GM04504 (cell line): ENCODE measurements around the gene FTH1.
"Not testable (repeated sequence)": the region's sequence is repeated elsewhere in the genome, so short reads cannot be mapped to it uniquely, and the experiment has no call there.

Experiments
- DNase-seq: peaks from one replicate; pipeline ENCODE4 v3.0.0-alpha.2; 2012; ENCODE audit warnings: low read depth

FTH1 gene

DNA sequence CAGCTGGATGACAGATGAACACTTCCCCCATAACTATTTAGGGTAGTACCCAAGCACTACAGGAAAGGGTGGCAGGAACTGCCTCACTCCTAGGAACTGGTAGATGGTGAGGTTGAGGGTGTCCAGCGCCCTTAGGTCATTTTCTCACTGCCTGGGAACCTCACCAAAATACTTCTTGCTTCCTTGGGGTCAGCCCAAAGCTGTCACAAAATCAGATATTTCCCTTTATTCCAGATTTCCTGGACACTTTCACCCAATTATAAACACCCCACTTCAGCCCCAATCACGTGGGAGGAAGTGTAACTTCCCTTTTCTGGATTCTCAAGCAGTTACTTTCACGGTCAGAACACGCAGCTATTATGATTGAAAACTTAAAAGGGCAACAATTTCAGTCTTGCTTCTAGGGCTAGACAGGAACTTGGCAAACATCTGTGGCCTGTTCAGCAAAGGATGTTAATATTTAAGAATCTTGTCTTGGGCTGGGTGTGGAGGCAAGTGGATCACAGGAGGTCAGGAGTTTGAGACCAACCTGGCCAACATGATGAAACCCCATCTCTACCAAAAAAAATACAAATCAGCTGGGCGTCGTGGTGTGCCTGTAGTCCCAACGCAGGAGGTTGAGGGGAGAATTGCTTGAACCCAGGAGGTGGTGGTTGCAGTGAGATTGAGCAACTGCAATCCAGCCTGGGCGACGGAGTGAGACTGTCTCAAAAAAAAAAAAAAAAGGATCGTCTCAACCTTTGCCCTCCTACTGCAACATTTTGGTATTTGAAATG, 4.0 kb downstream of the FTH1 start:
- no peak for DNase-seq

DNA sequence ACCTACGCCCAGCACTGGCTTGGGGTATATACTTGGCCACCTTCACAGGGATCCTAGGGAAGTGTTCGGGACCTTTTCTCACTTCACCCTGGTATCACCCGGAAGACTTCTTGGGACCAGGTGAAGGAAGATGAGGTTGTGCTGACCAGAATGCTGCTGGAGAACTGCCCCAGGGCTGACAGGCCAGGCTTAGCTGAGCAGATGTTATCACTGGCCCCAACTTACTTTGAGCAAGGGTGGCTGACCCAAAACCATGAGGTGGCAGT, 4.5 kb downstream of the FTH1 start:
- DNase-seq, result no peak

DNA sequence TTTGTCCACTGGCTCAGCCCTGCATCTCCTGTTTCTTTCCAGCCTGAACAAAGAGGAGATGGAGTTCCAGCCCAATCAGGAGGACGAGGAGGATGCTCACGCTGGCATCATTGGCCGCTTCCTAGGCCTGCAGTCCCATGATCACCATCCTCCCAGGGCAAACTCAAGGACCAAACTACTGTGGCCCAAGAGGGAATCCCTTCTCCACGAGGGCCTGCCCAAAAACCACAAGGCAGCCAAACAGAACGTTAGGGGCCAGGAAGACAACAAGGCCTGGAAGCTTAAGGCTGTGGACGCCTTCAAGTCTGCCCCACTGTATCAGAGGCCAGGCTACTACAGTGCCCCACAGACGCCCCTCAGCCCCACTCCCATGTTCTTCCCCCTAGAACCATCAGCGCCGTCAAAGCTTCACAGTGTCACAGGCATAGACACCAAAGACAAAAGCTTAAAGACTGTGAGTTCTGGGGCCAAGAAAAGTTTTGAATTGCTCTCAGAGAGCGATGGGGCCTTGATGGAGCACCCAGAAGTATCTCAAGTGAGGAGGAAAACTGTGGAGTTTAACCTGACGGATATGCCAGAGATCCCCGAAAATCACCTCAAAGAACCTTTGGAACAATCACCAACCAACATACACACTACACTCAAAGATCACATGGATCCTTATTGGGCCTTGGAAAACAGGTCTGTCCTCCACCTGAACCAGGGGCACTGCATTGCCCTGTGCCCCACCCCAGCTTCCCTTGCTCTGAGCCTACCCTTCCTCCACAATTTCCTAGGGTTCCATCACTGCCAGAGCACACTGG, 5.0 kb downstream of the FTH1 start:
- DNase-seq, result no peak

DNA sequence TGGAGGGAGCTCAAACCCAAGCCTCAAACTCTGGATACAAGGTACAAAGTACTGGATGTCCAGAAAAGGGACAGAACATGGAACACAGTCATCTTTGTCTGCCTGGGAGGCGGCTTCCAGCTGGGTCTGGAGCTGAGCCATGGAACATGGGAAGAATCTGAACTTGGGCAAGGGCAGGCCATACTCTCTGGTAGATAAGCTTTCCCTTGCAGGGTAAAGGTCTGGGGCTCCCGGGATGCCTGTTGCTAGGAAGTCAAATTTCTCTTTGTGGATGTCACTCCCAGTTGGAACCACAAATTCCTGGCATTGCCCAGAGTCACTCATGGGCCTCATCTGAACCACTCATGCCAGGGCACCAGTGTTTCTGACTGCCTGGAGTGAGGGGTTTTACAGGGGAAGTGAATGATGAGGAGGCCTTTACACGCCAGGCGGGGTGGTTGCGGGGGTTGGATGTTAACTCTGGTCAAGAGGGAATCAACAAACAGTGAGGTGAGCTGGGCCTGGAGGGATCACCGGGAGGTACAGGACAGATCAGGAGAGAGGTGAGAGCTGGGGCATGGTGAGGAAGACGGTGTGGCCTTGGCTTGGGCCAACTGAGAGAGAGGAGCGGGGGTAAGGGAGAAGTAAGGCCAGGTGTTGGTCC, 5.7 kb downstream of the FTH1 start:
- no peak for DNase-seq

DNA sequence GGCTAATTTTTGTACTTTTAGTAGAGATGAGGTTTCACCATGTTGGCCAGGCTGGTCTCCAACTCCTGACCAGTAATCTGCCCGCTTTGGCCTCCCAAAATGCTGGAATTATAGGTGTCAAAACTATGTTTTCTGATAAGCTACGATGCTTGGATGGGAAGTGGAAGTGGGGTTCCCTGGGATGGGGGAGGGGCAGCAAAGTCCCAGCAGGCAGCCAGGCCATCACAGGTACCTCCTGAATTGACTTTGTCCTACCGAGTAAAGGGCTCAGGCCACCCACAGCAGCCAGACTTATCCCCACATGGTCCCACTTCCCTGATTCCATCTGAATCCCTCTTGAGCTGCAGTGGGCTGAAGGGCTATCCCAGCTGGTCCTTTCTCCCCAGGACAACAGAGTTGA, 6.9 kb downstream of the FTH1 start:
- no peak for DNase-seq

DNA sequence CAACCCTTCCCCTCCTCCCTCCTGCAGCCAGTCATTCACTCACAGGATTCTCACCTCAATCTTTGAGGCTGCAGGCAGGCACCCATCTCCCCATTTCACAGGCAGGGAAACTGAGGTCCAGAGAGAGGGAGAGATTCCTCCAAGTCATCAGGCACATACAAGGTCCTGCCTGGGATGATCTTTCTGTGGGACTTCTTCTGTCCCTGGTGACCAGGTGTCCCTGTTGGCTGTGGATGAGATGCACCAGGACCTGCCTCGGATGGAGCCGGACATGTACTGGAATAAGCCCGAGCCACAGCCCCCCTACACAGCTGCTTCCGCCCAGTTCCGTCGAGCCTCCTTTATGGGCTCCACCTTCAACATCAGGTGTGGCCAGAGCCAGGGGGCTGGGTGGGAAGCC, 7.8 kb downstream of the FTH1 start:
- no peak for DNase-seq

DNA sequence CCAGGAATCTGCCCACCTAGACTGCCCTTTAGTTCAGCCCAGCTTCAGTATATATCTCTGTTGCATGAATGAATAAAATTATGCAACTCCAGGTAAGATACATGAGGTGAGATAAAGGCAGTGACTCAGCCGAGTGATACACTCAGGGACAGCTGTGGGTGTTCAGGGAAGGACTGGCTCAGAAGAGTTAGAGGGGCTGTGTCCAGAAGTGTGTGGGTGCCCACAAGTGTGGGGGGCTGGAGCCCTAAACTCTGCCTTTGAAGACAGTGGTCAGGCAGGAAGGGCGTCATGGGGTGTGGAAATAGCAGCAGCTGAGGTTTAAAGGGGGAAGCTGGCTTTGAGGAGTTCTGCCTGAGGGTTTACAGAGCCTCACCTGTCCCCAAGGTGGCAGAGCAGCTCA, 8.3 kb downstream of the FTH1 start:
- DNase-seq, result no peak

DNA sequence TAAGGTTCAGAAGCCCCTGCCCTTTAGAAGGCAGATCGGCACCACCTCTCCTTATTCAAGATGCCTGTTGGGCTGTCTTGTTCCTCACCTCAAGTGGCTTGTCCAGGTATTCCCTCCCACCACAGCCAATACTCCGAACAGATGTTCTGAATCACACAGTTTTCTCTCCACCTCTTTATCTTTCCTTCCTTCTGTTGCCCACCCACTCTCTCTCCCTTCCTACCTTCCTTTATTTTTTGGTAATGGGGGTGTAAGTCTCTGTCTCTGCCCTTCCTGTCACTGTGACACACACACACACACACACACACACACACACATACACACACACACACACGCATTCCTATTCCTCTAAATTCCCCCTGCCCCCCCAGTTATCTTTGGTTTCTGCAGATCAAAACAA, 8.8 kb downstream of the FTH1 start:
- no peak for DNase-seq

DNA sequence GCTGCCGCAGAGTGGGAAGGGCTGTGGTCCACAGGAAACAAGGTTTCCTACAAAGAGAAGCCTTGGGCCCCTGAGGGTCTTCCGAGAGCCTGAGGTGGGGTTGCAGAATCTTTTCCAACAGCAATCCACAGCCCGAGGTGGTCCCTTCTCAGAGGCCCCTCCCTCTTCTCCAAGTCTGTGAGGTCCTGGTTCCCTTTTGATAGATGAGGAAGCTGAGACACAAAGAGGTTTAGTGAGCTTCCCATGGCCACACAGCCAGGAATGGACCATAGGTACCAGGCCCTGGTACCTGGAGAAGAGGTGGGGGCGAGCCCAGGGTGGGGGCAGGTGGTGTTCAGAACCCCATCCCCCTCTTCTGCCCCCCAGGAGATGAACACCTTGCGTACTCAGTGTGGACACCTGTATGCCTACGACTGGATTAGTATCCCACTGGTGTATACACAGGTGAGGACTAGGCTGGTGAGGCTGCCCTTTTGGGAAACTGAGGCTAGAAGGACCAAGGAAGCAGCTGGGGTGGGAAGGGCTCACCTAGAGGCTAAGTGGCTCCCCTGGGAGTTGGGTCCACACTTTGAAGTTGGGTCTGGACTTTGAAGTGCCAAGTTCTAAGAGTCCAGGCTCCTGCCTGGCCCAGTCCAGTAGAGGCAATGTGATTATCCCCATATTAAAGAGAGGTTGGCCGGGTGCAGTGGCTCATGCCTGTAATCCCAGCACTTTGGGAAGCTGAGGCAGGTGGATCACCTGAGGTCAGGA, 10.2 kb downstream of the FTH1 start:
- DNase-seq, result no peak

DNA sequence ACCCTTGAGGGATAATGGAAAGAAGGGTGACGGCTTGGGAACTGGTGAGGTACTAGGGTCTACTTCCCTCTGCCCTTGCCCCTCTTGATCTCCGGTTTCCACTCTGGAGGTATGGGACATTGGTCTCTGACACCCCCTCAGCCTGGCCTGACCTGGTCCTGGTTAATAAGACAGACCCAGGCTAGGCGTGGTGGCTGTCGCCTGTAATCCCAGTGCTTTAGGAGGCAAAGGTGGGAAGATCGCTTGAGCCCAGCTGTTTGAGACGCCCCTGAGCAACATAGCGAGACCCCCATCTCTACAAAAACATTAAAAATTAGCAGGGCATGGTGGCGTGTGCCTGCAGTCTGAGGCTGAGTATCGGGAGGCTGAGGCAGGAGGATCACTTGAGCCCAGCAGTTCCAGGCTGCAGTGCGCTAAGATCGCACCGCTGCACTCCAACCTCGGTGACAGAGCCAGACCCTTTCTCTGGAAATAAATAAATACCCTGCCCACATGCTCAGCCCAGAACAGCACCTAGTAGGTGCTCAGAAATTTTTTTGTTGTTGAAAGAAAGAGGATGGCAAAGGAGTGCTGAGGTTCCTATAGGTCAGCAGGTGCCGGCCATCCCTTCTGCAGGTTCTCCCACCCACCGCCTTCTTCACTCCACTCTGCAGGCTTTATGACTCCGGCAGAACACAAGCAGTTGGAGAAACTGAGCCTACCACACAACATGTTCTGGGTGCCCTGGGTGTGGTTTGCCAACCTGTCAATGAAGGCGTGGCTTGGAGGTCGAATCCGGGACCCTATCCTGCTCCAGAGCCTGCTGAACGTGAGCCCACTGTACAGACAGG, 11.0 kb downstream of the FTH1 start:
- DNase-seq, result no peak

DNA sequence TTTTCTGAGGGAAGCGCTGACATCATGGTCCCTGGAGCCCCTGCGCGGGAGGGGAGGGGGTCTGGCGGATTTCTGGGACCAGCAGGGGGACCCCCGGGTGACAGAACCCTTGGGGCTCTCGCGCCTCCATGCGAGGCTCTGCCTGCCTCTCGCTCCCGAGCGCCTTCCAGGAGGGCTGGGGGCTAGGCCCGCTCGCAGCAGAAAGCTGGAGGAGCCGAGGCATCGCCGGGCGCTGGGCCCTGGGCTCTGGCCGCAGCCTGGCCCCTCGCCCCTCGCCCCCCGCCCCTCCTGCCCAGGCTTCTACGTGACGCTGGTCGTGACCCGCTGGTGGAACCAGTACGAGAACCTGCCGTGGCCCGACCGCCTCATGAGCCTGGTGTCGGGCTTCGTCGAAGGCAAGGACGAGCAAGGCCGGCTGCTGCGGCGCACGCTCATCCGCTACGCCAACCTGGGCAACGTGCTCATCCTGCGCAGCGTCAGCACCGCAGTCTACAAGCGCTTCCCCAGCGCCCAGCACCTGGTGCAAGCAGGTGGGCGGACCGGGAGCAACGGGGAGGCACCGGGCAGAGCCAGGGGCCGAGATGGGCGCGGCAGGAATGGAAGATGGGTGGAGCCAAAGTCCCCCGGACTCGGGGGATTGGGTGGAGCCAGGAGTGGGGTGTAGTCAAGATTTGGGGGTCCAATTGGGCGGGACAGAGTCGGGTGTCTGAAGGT, 11.9 kb downstream of the FTH1 start:
- DNase-seq, result no peak

DNA sequence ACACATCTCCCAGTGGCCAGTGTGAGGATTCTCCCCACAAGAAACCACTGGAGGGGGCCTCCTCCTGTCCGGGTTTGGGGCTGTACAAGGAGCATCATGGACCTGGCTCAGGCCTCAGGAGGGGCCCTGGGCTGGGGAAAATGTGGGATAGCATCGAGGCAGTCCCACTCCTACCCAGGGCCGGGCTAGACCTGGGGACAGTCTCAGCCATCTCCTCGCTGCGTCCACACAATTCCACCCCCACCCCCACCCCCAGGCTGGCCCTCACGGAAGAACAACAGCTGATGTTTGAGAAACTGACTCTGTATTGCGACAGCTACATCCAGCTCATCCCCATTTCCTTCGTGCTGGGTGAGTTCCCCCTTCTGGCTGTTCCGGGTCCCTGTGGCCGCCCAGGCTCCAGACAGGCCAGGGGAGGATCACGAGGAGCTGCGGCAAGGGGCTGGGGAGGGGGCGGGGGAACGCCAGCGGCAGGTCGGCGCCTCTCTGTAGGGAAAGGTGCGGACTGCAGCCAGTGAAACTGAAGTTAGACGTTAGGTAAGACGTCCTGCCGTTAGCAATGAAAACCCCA, 12.5 kb downstream of the FTH1 start:
- no peak for DNase-seq

DNA sequence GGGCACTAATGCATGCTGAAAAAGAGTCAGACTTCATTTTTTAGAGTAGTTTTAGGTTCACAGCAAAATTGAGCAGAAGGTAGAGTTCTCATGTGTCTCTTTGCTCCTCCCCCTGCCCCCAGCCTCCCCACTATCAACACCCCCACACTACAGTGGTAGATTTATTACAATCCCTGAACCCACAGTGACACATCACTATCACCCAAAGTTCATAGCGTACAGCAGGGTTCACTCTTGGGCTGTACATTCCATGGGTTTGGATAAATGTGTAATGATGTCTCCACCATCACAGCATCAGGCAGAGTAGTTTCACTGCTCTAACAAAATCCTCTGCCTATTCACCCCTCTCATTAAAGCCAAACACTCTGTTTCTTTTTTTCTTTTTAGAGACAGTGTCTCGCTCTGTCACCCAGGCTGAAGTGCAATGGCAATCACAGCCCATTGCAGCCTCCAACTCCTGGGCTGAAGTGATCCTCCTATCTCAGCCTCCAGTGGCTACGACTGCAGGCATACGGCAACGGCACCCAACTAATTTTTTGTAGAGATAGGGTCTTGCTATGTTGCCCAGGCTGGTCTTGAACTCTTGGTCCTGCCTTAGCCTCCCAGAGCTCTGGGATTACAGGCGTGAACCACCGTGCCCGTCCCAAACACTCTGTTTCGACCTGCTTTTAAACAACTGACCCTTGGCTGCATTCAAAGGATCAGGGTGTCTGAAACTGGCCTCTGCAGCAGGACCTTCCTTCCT, 13.2 kb downstream of the FTH1 start:
- no peak for DNase-seq

DNA sequence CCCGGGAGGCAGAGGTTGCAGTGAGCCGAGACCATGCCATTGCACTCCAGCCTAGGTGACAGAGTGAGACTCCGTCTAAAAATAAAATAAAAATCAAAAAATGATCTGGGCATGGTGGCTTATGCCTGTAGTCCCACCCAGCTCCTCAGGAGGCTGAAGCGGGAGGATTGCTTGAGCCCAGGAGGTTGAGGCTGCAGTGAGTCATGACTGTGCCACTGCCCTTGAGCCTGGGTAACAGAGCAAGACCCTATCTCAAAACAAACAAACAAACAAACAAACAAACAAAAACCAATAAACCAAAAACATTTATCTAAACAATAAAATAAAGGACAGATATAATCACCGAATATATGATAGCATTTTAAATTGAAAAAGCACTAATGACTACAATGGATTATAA, 13.8 kb downstream of the FTH1 start:
- not testable (repeated sequence) for DNase-seq

DNA sequence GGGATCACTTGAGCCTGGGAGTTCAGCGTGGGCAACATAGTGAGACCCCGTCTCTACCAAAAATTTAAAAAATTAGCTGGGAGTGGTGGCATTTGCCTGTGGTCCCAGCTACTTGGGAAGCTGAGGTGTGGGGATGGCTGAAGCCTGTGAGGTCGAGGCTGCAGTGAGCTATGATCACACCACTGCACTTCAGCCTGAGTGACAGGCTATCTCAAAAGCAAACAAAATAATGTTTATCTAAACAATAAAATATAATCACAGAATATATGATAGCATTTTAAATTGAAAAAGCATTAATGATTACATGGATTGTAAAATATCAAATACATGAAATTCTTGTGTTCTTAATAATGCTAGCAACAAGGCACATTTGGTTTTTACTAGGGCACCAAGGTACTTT, 14.6 kb downstream of the FTH1 start:
- no peak for DNase-seq

DNA sequence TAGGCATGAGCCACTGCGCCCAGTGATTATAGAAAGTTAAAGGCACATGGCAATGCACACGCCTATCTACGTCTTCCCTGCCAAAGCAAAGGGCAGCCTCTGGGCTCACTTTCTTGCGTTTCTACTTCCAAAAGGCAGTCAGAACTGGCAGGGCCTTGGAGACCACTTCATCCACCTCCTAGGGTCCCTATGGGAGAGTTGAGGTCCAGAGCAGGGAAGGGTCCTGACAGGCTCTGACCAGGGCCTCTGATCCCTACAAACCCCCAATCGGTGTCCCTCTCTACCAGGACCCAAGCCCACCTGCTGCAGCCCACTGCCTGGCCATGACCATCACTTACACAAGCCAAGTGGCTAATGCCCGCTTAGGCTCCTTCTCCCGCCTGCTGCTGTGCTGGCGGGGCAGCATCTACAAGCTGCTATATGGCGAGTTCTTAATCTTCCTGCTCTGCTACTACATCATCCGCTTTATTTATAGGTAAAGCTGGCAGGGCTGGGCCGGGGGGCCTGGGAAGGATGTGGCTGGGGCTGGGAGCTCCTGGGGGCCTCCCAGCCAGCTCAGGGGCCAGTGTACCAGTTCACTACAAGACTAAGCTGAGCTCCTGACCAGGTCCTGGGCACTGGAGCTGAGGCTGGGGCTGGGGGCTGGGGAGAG, 15.8 kb downstream of the FTH1 start:
- DNase-seq, result no peak

DNA sequence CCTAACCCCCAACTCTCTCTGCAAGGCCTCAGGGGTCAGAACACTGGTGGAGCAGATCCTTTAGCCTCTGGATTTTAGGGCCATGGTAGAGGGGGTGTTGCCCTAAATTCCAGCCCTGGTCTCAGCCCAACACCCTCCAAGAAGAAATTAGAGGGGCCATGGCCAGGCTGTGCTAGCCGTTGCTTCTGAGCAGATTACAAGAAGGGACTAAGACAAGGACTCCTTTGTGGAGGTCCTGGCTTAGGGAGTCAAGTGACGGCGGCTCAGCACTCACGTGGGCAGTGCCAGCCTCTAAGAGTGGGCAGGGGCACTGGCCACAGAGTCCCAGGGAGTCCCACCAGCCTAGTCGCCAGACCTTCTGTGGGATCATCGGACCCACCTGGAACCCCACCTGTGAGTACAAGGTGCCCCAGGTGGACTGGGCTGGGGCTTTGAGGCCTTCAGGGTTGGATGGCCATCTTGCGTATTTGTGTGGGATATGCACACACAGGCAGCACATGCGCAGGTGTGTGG, 17.3 kb downstream of the FTH1 start, which contains the start of gene BEST1:
Gene BEST1, plus strand, starts transcription at position 317 of the 513 bp plus-strand sequence. CDS start 1,456 bp downstream, outside the sequence.
- no peak for DNase-seq

DNA sequence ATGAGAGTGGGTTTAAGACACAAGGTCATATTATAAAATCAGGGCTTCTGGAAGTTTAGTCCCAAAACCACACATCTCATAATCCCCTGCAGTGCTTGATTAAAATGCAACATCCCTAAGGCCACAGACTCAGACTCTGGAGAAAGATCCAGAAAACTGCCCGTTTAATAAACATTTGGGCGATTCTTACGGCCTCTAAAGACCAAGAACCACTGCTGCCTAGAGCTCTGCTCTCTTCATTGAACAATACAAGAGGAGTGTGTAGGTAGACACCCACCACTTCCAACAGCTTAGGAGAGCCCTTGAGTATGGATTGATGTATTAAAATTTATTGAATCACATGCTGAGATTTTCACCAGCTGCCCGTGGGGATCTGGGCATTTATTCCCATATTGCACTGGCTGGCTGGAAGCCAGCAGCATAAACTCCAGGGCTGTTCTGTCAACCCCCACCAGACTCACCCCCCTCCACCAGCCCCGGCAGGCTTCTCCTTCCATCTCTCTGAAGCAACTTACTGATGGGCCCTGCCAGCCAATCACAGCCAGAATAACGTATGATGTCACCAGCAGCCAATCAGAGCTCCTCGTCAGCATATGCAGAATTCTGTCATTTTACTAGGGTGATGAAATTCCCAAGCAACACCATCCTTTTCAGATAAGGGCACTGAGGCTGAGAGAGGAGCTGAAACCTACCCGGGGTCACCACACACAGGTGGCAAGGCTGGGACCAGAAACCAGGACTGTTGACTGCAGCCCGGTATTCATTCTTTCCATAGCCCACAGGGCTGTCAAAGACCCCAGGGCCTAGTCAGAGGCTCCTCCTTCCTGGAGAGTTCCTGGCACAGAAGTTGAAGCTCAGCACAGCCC, 18.0 kb downstream of the FTH1 start:
- peak; percentile 89 for DNase-seq
